Mesenchymal stem cell (in vitro differentiated cells and primary cell): Measurements from ENCODE around the gene EDN1.

Source experiments
- DNase-seq: peaks from one replicate; pipeline ENCODE4 v3.0.0-alpha.2; 2013
- H2AFZ ChIP-seq: one replicate; pipeline ENCODE4 v1.6.1; 2013; ENCODE audit warnings: low read depth, mild to moderate bottlenecking, control low read depth, inconsistent platforms, low read length, moderate library complexity
- H2AK5ac ChIP-seq: 2 replicates; pipeline ENCODE4 v1.6.1; 2013; ENCODE audit warnings: low read length, moderate library complexity, mild to moderate bottlenecking, inconsistent platforms; ENCODE audit not compliant: severe bottlenecking
- H2BK120ac ChIP-seq: one replicate; pipeline ENCODE4 v1.6.1; 2013; ENCODE audit warnings: low read depth, mild to moderate bottlenecking, inconsistent platforms, low read length, moderate library complexity
- H2BK12ac ChIP-seq, 2 experiments: one replicate each; pipeline ENCODE4 v1.6.1; 2013; ENCODE audit warnings: inconsistent platforms in 2 of 2, low read length in 2 of 2, mild to moderate bottlenecking in 2 of 2, moderate library complexity in 2 of 2, control low read depth in 1 of 2
- H2BK15ac ChIP-seq: one replicate; pipeline ENCODE4 v1.6.1; 2013; ENCODE audit warnings: mild to moderate bottlenecking, low read depth, inconsistent platforms; ENCODE audit not compliant: poor library complexity, severe bottlenecking
- H2BK5ac ChIP-seq: 2 replicates; pipeline ENCODE4 v1.6.1; 2013; ENCODE audit warnings: low read depth, mild to moderate bottlenecking, low read length, control low read depth, inconsistent platforms; ENCODE audit not compliant: poor library complexity, severe bottlenecking
- H3K14ac ChIP-seq, 2 experiments: one replicate each; pipeline ENCODE4 v1.6.1; 2013; ENCODE audit warnings: inconsistent platforms in 2 of 2, low read length in 2 of 2, control low read depth in 1 of 2, mild to moderate bottlenecking in 1 of 2, moderate library complexity in 1 of 2
- H3K18ac ChIP-seq, 2 experiments: one replicate each; pipeline ENCODE4 v1.6.1; 2013; ENCODE audit warnings: inconsistent platforms in 2 of 2, low read length in 2 of 2, control low read depth in 1 of 2, low read depth in 1 of 2, mild to moderate bottlenecking in 1 of 2
- H3K23ac ChIP-seq, 2 experiments: one replicate each; pipeline ENCODE4 v1.6.1; 2013; ENCODE audit warnings: inconsistent platforms in 2 of 2, low read length in 2 of 2, mild to moderate bottlenecking in 2 of 2, moderate library complexity in 2 of 2, control low read depth in 1 of 2
- H3K27ac ChIP-seq: 2 replicates; pipeline ENCODE4 v1.5.1; 2013; ENCODE audit warnings: mild to moderate bottlenecking, moderate library complexity, low read length, control low read depth, inconsistent platforms; ENCODE audit not compliant: poor library complexity, severe bottlenecking
- H3K27me3 ChIP-seq, 2 experiments: 2 replicates each; pipeline versions ENCODE4 v1.6.1 to v1.7.0; 2013; ENCODE audit warnings: low read length in 2 of 2, mild to moderate bottlenecking in 2 of 2, moderate library complexity in 2 of 2, control low read depth in 1 of 2, inconsistent platforms in 1 of 2; ENCODE audit not compliant: control insufficient read depth in 1 of 2, insufficient read depth in 1 of 2
- H3K36me3 ChIP-seq, 2 experiments: 2 replicates each; pipeline versions ENCODE4 v1.6.1 to v1.7.0; 2013; ENCODE audit warnings: low read length in 2 of 2, control low read depth in 1 of 2, inconsistent platforms in 1 of 2, low read depth in 1 of 2, mild to moderate bottlenecking in 1 of 2; ENCODE audit not compliant: insufficient read depth in 2 of 2, control insufficient read depth in 1 of 2
- H3K4ac ChIP-seq, 2 experiments: one replicate each; pipeline ENCODE4 v1.6.1; 2013; ENCODE audit warnings: inconsistent platforms in 2 of 2, low read length in 2 of 2, mild to moderate bottlenecking in 2 of 2, moderate library complexity in 2 of 2, control low read depth in 1 of 2, low read depth in 1 of 2
- H3K4me1 ChIP-seq: 2 replicates; pipeline ENCODE4 v1.6.1; 2013; ENCODE audit warnings: low read depth, low read length, control low read depth; ENCODE audit not compliant: control insufficient read depth, insufficient read depth
- H3K4me2 ChIP-seq: 2 replicates; pipeline ENCODE4 v1.6.1; 2013; ENCODE audit warnings: low read length, mild to moderate bottlenecking, inconsistent platforms; ENCODE audit not compliant: poor library complexity, severe bottlenecking
- H3K4me3 ChIP-seq, 2 experiments: 2 replicates each; pipeline versions ENCODE4 v1.5.1 to v1.7.0; 2013; ENCODE audit warnings: low read length in 2 of 2, mild to moderate bottlenecking in 2 of 2, control low read depth in 1 of 2, low read depth in 1 of 2; ENCODE audit not compliant: insufficient read depth in 1 of 2
- H3K79me1 ChIP-seq: replicated peaks from 2 replicates; pipeline ENCODE4 v1.6.1; 2013; ENCODE audit warnings: mild to moderate bottlenecking, control low read depth, low read length, inconsistent platforms; ENCODE audit not compliant: poor library complexity, severe bottlenecking
- H3K9ac ChIP-seq: 2 replicates; pipeline ENCODE4 v1.7.0; 2013; ENCODE audit warnings: mild to moderate bottlenecking, low read length, moderate library complexity
- H3K9me3 ChIP-seq: 2 replicates; pipeline ENCODE4 v1.7.0; 2013; ENCODE audit warnings: mild to moderate bottlenecking, low read length; ENCODE audit not compliant: control insufficient read depth
- H4K8ac ChIP-seq: one replicate; pipeline ENCODE4 v1.6.1; 2013; ENCODE audit warnings: inconsistent platforms, mild to moderate bottlenecking, low read length, moderate library complexity
- H4K91ac ChIP-seq: one replicate; pipeline ENCODE4 v1.6.1; 2013; ENCODE audit warnings: mild to moderate bottlenecking, low read length, inconsistent platforms
- WGBS: methylation state at CpG from one replicate; pipeline ENCODE4 v1.1.7; 2013; ENCODE audit warnings: mixed read lengths; 5-methylcytosine and 5-hydroxymethylcytosine counted together

Gene EDN1

DNA sequence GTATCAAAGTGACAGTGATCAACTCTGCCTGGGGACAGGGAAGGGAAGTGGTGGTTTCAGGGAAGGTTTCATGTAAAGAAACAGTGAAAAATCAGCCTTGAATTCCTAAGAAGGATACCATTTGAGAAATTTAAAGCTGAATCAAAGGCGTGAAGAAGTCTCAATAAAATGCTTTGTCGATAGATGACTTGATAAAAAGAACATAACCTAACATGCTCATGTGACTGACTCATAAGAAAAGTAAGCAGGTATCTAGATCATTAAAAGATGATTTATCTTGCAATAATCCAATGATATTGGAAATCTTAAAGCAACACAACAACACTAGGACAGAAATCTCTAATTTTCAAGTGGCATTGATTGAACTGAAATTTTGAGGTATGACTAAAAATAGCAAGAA, 14.3 kb downstream of the EDN1 start:
- Histone ChIP-seq H2BK120ac (no peak overlapping the region), H3K4ac (no peak overlapping the region), H3K27ac (no peak overlapping the region), H2BK12ac (no peak overlapping the region), H3K4me1 (no peaks in the 10 kb centered on the region), H3K18ac (no peak overlapping the region), H3K14ac (no peak overlapping the region), H4K91ac (no peak overlapping the region), H3K4me2 (no peak overlapping the region), H2BK5ac (no peak overlapping the region), H3K4me3 (no peak overlapping the region), H2AK5ac (no peak overlapping the region), H2BK15ac (no peak overlapping the region), H3K9ac (no peak overlapping the region), H3K27me3 (no peaks in the 10 kb centered on the region), H4K8ac (no peak overlapping the region), H3K9me3 (no peaks in the 10 kb centered on the region), H3K36me3 (no peaks in the 10 kb centered on the region), H2AFZ (no peak overlapping the region), H3K79me1 (no peaks in the 10 kb centered on the region), H3K23ac (no peak overlapping the region)
- WGBS, result 100% methylated on average over 2 of the region's 2 CpGs
- no peak for DNase-seq

DNA sequence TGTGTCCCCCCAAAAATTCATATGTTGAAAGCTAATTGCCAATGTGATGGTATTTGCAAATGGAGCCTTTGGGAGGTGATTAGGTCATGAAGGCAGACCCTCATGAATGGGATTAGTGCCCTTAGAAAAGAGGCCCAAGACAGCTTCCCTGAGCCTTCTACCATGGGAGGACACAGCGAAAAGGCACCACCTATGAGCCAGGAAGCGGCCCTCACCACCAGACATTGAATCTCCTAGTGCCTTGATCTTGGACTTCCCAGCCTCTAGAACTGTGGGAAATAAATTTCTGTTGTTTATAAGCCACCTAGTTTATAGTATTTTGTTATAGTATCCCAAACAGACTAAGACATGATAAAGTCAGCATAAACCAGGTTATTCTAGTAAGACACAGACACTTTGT, 18.9 kb downstream of the EDN1 start:
- H2BK12ac ChIP-seq, result no peak overlapping the region
- H3K4me1 ChIP-seq, result peaks cover 3% of the 10 kb centered on the region
- H3K79me1 ChIP-seq, result no peaks in the 10 kb centered on the region
- H4K8ac ChIP-seq, result no peak overlapping the region
- no peak overlapping the region for H2BK15ac ChIP-seq
- no peak overlapping the region for H4K91ac ChIP-seq
- no peak overlapping the region for H3K4me2 ChIP-seq
- H3K18ac ChIP-seq, result no peak overlapping the region
- no peak overlapping the region for H3K4me3 ChIP-seq
- H2AFZ ChIP-seq, result no peak overlapping the region
- H2BK120ac ChIP-seq, result no peak overlapping the region
- no peaks in the 10 kb centered on the region for H3K27me3 ChIP-seq
- no peak overlapping the region for H3K9ac ChIP-seq
- 100% methylated on average over 1 of the region's 2 CpGs for WGBS
- H3K36me3 ChIP-seq, result no peaks in the 10 kb centered on the region
- H3K14ac ChIP-seq, result no peak overlapping the region
- H3K23ac ChIP-seq, result no peak overlapping the region
- no peak overlapping the region for H2AK5ac ChIP-seq
- no peaks in the 10 kb centered on the region for H3K9me3 ChIP-seq
- no peak overlapping the region for H2BK5ac ChIP-seq
- no peak for DNase-seq
- H3K27ac ChIP-seq, result no peak overlapping the region
- H3K4ac ChIP-seq, result no peak overlapping the region

DNA sequence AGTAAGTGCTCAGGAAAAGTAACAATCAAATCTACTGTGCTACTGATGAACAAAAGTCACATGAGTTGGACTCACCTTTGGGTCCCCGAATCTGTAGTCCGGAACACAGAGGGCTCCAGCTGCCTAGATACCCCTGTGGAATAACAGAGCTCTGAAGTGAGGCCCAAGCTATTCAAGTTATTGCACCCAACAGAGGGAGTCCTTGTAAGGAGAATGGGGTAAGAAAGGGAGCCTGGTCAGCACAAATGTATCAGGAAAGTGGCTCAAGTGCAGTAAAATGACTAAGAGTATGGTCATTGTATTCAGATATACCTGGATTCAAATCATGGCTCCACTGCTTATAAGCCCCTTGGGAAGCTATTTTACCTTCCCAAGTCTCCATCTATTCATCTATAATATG, 20.9 kb downstream of the EDN1 start:
- WGBS, result 89% methylated on average over 2 of the region's 2 CpGs
- Histone ChIP-seq H3K27me3 (peaks cover 0 to 2% of the 10 kb centered on the region in 2 experiments), H3K27ac (no peak overlapping the region), H3K4me3 (no peak overlapping the region), H2BK15ac (no peak overlapping the region), H2AFZ (no peak overlapping the region), H2AK5ac (no peak overlapping the region), H3K79me1 (no peaks in the 10 kb centered on the region), H3K4ac (no peak overlapping the region), H3K18ac (no peak overlapping the region), H2BK5ac (no peak overlapping the region), H2BK120ac (no peak overlapping the region), H4K8ac (no peak overlapping the region), H3K23ac (no peak overlapping the region), H3K4me1 (peaks cover 7% of the 10 kb centered on the region), H3K14ac (no peak overlapping the region), H4K91ac (no peak overlapping the region), H2BK12ac (no peak overlapping the region), H3K9me3 (no peaks in the 10 kb centered on the region), H3K36me3 (no peaks in the 10 kb centered on the region), H3K4me2 (no peak overlapping the region), H3K9ac (no peak overlapping the region)
- DNase-seq, result no peak

DNA sequence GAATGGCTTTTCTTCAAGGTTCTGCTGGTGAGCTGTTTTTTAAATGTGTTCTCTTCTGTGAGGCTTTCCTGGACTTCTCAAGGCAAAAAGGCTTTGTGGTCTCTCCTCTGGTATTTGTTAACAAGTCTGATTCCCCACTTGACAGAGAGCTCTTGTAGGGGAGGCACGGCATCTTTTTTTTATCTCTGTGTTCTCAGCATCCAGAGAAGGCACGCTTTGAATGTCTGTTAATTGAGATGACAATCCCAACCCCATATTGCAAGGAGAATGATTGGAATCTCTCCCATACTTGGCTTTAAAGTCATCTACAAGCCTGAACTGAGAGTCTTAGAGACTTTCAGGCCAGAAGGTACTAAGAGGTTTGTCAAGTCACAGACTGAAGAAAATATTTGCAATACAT, 22.6 kb downstream of the EDN1 start:
- Histone ChIP-seq H3K27ac (no peak overlapping the region), H3K4me1 (peaks cover 7% of the 10 kb centered on the region), H3K9ac (no peak overlapping the region), H4K91ac (no peak overlapping the region), H3K4ac (no peak overlapping the region), H2BK15ac (no peak overlapping the region), H4K8ac (no peak overlapping the region), H2BK120ac (no peak overlapping the region), H2BK5ac (no peak overlapping the region), H3K27me3 (peaks cover 0 to 2% of the 10 kb centered on the region in 2 experiments), H3K36me3 (no peaks in the 10 kb centered on the region), H2AK5ac (no peak overlapping the region), H3K79me1 (no peaks in the 10 kb centered on the region), H3K4me2 (no peak overlapping the region), H2BK12ac (no peak overlapping the region), H3K14ac (no peak overlapping the region), H3K18ac (no peak overlapping the region), H3K4me3 (no peak overlapping the region), H3K9me3 (no peaks in the 10 kb centered on the region), H2AFZ (no peak overlapping the region), H3K23ac (no peak overlapping the region)
- DNase-seq, result peak; percentile 46
- 74% methylated on average over 2 of the region's 2 CpGs for WGBS
